HG03108 (cell line): ENCODE measurements around the gene GUK1.
A peak's percentile ranks its signal among the peaks of the same experiment; 100 is the strongest.
"Not testable (repeated sequence)": the region's sequence is repeated elsewhere in the genome, so short reads cannot be mapped to it uniquely, and the experiment has no call there.

Experiments used
- ATAC-seq: cut with Tn5 transposase; IDR thresholded peaks from one replicate; pipeline ENCODE4 v1.9.1; 2021; ENCODE audit warnings: moderate library complexity; ENCODE audit not compliant: unreplicated experiment

The GUK1 gene

DNA sequence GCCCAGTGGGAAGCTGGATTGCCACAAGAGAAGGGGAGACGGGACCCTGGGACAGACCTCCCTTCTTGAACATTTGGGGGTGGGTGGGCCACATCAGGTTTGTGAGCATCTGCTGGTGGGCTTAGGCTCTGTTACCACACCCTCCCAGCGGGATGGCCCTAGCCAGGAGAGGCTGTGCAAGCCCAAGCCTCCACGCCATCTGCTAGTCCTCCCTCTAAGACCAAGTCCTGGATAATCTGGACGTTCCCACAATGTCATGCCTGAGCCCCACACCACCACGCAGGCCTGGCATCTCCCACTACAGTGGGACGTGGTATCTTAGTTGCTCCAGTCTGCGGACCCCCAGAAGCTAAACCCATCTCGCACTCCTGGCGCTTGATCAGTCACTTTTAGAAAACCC is 21.8 kb downstream of the GUK1 start:
- ATAC-seq = no peak

- ATAC-seq = no peak
Observed at GRCh38 chr1:228162286-228163006, 22.4 kb downstream of the GUK1 start.

DNA sequence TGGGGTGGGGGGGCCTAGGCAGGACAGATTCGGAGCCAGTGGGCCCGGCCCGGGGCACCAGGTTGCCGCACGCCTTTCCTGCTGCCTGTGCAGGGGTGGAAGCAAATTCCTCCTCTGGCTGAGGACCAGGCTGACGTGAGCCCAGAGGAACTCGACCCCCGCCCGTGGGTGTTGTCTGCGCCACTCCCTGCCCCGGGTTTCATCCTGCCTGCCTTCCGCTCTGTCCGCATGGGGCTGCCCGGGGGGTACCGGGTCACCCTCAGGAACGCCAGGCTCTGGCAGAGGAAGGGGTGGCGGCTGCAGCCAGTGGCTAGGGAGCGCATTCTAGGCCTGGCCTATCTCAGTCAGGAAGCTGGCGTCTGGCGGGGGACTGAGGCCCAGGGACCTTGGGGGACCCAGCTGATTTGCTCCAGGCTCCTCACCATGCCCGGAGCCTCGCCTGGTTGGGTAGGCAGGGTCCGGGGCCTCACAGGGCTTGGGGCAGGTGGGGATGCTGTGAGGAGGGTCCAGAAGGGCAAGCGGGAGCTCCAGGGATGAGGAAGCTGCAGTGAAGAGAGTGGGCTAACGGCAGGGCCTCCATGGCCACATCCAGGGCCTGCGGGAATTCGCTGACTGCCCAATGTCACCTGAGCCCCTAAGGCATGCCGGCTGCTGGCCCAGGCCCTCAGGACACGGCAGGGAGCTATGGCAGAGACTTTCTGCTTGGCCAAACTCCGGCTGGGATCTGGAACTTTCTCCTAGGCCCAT is 23.1 kb downstream of the GUK1 start:
- ATAC-seq = no peak

DNA sequence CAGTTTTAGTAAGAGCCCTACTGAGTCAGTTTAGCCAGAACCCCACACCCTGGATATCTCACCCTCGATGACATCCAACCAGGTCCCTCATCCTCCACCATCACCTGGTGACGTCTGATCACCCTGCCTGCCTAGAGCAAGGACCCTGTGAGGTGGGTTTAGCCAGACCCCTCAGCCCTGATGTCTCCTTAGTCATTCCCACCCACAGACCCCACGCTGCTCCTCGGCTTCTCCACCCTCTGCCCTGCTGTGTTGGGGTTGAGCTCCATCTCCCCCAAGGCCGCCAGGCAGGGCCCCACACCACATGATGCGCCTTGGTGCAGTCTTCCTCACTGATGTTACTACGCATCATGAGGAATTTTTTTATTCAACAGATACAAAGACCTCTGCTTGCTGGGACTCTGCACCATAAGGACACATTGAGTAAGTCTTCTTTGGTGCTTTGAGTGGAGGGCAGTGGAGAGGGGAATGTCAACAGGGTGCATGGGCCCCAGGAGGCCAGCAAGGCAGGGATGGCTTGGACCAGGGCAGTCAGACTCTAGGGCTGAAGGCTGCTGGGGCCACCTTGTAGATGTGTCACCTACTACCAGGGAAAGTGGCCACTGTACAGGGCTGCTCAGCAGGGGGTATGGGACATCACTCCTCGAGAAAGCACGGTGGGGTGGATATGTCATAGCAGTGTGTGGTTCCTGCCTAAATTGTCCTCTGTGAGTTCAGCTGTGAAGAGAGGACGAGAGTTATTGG is 23.9 kb downstream of the GUK1 start:
- ATAC-seq = no peak

- ATAC-seq = no peak
Observed at GRCh38 chr1:228164561-228165371, 24.7 kb downstream of the GUK1 start.

DNA sequence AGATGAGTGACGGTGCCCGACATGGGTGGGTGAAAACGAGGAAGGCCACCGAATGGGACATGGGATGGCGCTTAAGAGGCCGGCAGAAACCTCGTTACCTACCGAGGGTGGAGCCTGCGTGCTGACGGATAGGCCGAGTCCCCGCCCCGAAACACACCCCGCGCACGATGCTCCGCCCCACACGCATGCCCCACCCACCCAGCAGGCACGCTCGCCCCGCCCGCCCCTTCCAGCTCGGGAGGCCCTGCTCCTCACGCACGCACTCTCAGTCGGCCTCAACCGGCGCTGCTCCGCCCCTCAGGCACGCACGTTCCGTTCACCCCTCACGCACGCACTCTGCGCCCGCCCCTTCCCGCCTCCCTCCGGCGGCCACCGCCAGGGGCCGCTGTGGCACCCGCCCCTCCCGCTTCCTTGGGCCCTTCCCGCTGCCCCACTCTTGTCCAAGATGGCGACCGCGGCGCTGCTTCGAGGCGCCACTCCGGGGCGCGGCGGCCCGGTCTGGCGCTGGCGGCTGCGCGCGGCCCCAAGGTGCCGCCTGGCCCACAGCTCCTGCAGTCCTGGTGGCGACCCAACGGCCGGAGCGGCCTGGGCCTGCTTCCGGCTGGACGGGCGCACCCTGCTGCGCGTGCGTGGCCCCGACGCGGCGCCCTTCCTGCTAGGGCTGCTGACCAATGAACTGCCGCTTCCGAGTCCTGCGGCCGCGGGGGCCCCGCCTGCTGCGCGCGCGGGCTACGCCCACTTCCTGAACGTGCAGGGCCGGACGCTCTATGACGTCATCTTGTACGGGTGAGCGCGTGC is 25.5 kb downstream of the GUK1 start, which contains the start of gene IBA57:
Gene IBA57 (plus strand): TSS at position 433 of the 798 bp plus-strand sequence. CDS start 13 bp downstream, at position 446.
- peak; percentile 80 for ATAC-seq

GRCh38 chr1:228166170-228166936 is 26.3 kb downstream of the GUK1 start:
- ATAC-seq = peak; percentile 19

- no peak for ATAC-seq
Observed at GRCh38 chr1:228168563-228169270, 28.6 kb downstream of the GUK1 start.

GRCh38 chr1:228169345-228169744 is 29.3 kb downstream of the GUK1 start:
- ATAC-seq = no peak

DNA sequence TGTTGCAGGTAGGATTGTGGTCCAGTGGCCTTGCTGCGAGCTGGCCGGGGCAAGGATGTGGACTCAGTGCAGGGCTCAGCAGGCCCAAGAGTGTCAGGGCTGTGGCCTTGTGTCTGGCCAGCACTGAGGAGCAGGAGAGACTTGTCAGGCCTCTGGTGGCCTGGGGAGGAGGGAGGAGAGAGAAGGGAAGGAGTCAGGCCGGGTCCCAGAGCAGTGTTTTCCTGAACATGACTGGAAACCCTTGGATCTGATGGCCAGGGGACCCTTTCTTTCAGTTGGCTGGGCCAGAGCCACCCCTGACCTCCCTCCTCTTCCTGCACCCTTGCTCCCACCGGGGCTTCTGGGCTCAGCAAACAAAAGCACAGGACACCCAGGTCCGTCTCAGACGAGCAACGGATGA is 30.6 kb downstream of the GUK1 start:
- no peak for ATAC-seq

DNA sequence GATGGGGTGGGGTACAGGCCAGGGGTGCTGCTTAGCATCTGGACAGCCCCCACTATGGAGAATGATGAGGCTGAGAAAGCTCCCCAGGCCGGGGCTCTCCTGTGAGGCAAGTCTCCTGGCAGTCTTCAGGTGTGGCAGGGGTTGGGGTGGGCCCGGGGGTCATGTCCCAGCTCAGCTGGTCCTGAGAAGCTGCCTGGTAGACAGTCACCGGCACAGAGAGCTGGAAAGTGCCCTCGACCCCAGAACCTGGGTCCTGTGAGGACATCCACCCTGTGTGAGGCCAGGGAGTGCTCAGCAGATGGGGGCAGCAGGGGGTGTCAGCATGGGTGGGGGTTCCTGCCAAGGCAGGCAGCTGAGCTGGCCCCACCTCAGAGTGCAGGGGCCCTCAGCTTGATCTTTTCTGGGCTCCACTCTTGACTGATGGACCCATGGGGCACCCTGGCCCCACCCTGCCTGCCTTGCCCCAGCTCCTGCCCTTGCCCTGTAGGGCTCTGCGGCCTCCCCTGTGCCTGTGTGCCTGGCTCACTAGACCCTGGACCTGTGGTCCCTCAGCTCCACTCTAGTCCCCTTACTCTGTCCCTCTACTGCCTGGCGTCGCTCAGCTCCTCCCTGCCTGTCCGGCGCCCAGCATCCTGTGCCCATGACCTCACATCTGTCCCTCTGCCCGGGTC is 31.3 kb downstream of the GUK1 start:
- ATAC-seq = no peak

- ATAC-seq = no peak
Observed at GRCh38 chr1:228172591-228173527, 32.8 kb downstream of the GUK1 start.

- ATAC-seq = not testable (repeated sequence)
Observed at GRCh38 chr1:228173528-228174481, 33.7 kb downstream of the GUK1 start.

- ATAC-seq = no peak
Observed at GRCh38 chr1:228174482-228175315, 34.6 kb downstream of the GUK1 start.
